ENCODE results near the gene NLRP1. TPM values are rescaled to one million over a fixed set of nuclear protein-coding genes. Genes with fewer than 3 reads are reported as not detected.
A peak's percentile ranks its signal among the peaks of the same experiment; 100 is the strongest.

The NLRP1 gene
- total RNA-seq, 4 donors from 2014 or later = 15.4 to 19.5 (median 18.0) TPM

GRCh38 chr17:5500589-5501391 lies 83.5 kb downstream of the NLRP1 start:
- Histone ChIP-seq H3K27ac (replicated peaks in 1 of 4) (peak overlapping the region; percentile 28 to 54 (median 36)), H3K4me3 (peak overlapping the region; percentile 63 to 76 (median 66)), H3K27me3 (peaks cover 0 to 15% (median 4%) of the 10 kb centered on the region in 4 donors), H3K36me3 (peaks cover 0 to 7% (median 0%) of the 10 kb centered on the region in 4 donors), H3K9me3 (no peaks in the 10 kb centered on the region), H3K4me1 (peaks cover 8 to 21% (median 20%) of the 10 kb centered on the region in 4 donors)
- intact Hi-C loops (cut with DNase I) = no loop called here
- WGBS = 3% methylated on average over 21 of the region's 67 CpGs
- DNase-seq (ENCODE audit: extremely low spot score) = no peak
- TF ChIP-seq POLR2A (IDR thresholded peaks at IDR 0.05; ENCODE audit: low read depth) (no peak), EP300 (IDR thresholded peaks at IDR 0.05) (no peak), POLR2AphosphoS5 (IDR thresholded peaks at IDR 0.05) (peak in 1 of 2 donors; percentile 20)
- TF ChIP-seq, protein P1, sequence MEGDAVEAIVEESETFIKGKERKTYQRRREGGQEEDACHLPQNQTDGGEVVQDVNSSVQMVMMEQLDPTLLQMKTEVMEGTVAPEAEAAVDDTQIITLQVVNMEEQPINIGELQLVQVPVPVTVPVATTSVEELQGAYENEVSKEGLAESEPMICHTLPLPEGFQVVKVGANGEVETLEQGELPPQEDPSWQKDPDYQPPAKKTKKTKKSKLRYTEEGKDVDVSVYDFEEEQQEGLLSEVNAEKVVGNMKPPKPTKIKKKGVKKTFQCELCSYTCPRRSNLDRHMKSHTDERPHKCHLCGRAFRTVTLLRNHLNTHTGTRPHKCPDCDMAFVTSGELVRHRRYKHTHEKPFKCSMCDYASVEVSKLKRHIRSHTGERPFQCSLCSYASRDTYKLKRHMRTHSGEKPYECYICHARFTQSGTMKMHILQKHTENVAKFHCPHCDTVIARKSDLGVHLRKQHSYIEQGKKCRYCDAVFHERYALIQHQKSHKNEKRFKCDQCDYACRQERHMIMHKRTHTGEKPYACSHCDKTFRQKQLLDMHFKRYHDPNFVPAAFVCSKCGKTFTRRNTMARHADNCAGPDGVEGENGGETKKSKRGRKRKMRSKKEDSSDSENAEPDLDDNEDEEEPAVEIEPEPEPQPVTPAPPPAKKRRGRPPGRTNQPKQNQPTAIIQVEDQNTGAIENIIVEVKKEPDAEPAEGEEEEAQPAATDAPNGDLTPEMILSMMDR (IDR thresholded peaks at IDR 0.05) = no peak

- intact Hi-C loops (cut with DNase I) = no loop called here
- 14% methylated on average over 18 of the region's 18 CpGs for WGBS
- H3K27ac ChIP-seq (replicated peaks in 1 of 4) = peak overlapping the region in 2 of 4 donors; percentile 30 to 54
- TF ChIP-seq POLR2A (IDR thresholded peaks at IDR 0.05; ENCODE audit: low read depth) = no peak
- peaks cover 0 to 7% (median 0%) of the 10 kb centered on the region in 4 donors for H3K36me3 ChIP-seq
- peak overlapping the region; percentile 63 to 76 (median 66) for H3K4me3 ChIP-seq
- peaks cover 0 to 15% (median 4%) of the 10 kb centered on the region in 4 donors for H3K27me3 ChIP-seq
- H3K4me1 ChIP-seq = peaks cover 8 to 21% (median 20%) of the 10 kb centered on the region in 4 donors
- no peak for DNase-seq (ENCODE audit: extremely low spot score)
- H3K9me3 ChIP-seq = no peaks in the 10 kb centered on the region
Observed at GRCh38 chr17:5500247-5500588, 84.1 kb downstream of the NLRP1 start.

DNA sequence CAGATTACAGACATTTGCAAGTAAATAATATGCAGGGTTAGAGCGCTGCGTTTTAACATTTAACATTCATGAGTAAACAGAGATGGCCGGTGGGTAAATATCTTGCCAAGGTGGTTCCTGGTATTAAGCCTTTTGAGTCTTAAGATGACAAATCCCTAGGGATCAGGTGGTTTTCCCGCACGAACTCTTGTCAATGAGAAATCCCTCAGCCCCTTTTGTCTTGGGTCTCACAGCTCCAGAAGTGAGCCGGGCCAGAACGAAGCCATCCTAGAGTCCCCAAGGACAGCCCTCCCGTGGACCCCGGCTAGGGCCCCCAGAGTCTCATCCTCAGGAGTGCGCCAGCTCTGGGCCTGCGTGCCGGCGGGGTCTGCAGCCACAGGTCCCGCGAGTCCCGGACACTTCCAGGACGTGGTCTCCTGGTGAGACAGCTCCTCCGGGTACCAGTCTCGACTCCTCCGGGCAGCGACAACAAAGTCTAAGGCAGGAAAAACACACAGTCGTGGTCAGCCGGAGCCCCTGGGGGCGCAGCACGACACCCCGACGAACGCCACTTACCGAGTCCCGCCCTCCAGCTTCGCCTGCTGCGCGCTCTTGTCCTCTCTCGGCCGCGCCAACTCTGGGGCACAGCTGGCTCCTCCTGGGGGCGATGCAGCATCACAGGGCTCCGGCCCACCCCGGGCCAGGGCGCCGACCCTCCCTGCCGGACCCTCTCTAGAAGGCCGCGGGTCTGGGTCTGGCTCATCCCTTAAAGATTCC lies 84.7 kb downstream of the NLRP1 start:
- DNase-seq (ENCODE audit: extremely low spot score) = no peak
- no peak for TF ChIP-seq POLR2A (IDR thresholded peaks at IDR 0.05; ENCODE audit: low read depth)
- TF ChIP-seq POLR2AphosphoS5 (IDR thresholded peaks at IDR 0.05) = no peak
- TF ChIP-seq, protein P1 (IDR thresholded peaks at IDR 0.05) = no peak
- no peak for TF ChIP-seq EP300 (IDR thresholded peaks at IDR 0.05)
- Histone ChIP-seq H3K27ac (replicated peaks in 1 of 4) (no peak overlapping the region), H3K4me3 (peak overlapping the region; percentile 63 to 76 (median 66)), H3K4me1 (peaks cover 8 to 21% (median 20%) of the 10 kb centered on the region in 4 donors), H3K36me3 (peaks cover 0 to 7% (median 0%) of the 10 kb centered on the region in 4 donors), H3K9me3 (no peaks in the 10 kb centered on the region), H3K27me3 (peaks cover 0 to 15% (median 4%) of the 10 kb centered on the region in 4 donors)
- intact Hi-C loops (cut with DNase I) = no loop called here
- WGBS = 21% methylated on average over 30 of the region's 44 CpGs

- no peaks in the 10 kb centered on the region for H3K9me3 ChIP-seq
- TF ChIP-seq POLR2AphosphoS5 (IDR thresholded peaks at IDR 0.05) (no peak), EP300 (IDR thresholded peaks at IDR 0.05) (no peak), POLR2A (IDR thresholded peaks at IDR 0.05; ENCODE audit: low read depth) (no peak)
- TF ChIP-seq, protein P1 (IDR thresholded peaks at IDR 0.05) = no peak
- WGBS = 100% methylated on average over 2 of the region's 2 CpGs
- no peak for DNase-seq (ENCODE audit: extremely low spot score)
- H3K4me3 ChIP-seq = no peak overlapping the region
- peaks cover 0 to 24% (median 15%) of the 10 kb centered on the region in 4 donors for H3K36me3 ChIP-seq
- H3K4me1 ChIP-seq = peaks cover 3 to 7% (median 6%) of the 10 kb centered on the region in 4 donors
- no peak overlapping the region for H3K27ac ChIP-seq (replicated peaks in 1 of 4)
- no peaks in the 10 kb centered on the region for H3K27me3 ChIP-seq
- intact Hi-C loops (cut with DNase I) = no loop called here
Observed at GRCh38 chr17:5492970-5493369, 91.3 kb downstream of the NLRP1 start.

GRCh38 chr17:5488752-5489151 lies 95.6 kb downstream of the NLRP1 start:
- intact Hi-C loops (cut with DNase I) = no loop called here
- H3K36me3 ChIP-seq = peaks cover 0 to 36% (median 24%) of the 10 kb centered on the region in 4 donors
- no peak overlapping the region for H3K27ac ChIP-seq (replicated peaks in 1 of 4)
- TF ChIP-seq, protein P1 (IDR thresholded peaks at IDR 0.05) = no peak
- TF ChIP-seq POLR2A (IDR thresholded peaks at IDR 0.05; ENCODE audit: low read depth) (no peak), POLR2AphosphoS5 (IDR thresholded peaks at IDR 0.05) (no peak), EP300 (IDR thresholded peaks at IDR 0.05) (no peak)
- peaks cover 26 to 39% (median 35%) of the 10 kb centered on the region in 4 donors for H3K4me1 ChIP-seq
- WGBS = 87% methylated on average over 8 of the region's 8 CpGs
- H3K9me3 ChIP-seq = no peaks in the 10 kb centered on the region
- H3K4me3 ChIP-seq = no peak overlapping the region
- no peaks in the 10 kb centered on the region for H3K27me3 ChIP-seq
- DNase-seq (ENCODE audit: extremely low spot score) = no peak
